Activated CD8-positive, alpha-beta memory T cell treated with anti-CD3 and anti-CD28 coated beads, Interleukin-2, amount 50 U/mL, for 1 hour (primary cell): ENCODE results near the gene KRT82.
"Not testable (repeated sequence)": the region's sequence is repeated elsewhere in the genome, so short reads cannot be mapped to it uniquely, and the experiment has no call there.

Experiments
- DNase-seq: peaks from one replicate; pipeline ENCODE4 v3.0.0-alpha.2; 2020; ENCODE audit errors: extremely low read depth

Gene KRT82

DNA sequence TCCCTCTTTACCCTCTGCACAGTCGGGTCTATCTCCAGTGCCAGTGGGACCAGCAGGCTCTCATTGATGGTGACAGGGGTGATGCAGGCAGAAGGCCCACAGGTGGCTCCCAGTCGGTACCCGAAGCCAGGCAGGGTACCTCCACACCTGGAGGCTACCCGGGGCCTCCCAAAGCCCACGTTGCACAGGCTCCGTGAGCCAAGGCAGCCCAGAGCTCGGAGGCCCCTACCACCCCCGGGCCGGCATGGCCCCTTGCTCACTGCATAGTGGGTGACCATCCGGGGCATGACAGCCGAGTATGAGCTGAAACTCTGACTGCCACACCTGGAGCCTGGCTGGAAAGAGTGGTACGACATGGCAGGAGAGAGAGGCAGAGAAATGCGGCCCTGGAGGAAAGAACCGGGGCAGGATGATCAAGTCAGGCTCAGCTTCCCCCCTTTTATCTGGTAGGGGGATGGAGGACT is at the start of gene KRT82:
KRT82 (minus strand) TSS at position 414 of the 464 bp plus-strand sequence; CDS start at position 356, 58 bp downstream.
- DNase-seq, result no peak

- DNase-seq, result no peak
These were observed 49.7 kb upstream of the KRT82 start for GRCh38 chr12:52455821-52456220.

DNA sequence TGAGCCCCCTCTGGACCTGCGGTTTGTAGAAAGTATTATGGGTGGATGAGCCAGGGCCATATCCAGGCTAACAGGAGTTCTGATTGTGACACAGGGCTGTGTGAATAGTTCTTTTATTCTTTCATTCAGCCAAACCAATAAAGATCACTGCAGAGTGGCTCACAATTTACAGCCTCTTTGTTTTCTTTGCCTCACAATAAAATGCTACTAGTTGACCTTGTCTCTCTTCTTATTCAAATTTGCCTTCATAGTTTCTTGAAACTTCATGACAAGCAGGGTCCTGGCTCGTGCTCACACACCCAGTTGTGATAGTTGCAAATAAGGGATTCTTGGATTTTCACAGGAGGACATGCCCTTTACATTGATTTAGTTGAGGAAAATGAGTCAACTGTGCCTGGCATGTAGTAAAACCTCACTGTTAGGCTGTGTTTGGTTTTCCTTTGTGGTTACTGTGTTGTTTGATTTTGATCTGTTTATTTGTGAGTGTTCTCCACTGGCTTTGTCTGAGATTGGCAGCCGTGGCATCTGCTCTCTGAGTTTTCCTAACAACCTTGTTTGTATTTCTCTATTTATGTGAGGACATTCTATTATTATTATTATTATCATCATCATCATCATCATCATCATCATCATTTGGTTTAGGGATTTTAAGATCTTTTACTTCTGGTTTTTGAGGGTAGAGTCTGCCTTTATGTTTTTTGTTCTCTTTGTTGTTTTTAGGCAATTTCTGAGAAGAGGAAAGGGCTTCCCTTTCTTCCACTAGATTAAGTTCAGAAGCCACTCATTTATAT is 48.5 kb upstream of the KRT82 start:
- no peak for DNase-seq

DNA sequence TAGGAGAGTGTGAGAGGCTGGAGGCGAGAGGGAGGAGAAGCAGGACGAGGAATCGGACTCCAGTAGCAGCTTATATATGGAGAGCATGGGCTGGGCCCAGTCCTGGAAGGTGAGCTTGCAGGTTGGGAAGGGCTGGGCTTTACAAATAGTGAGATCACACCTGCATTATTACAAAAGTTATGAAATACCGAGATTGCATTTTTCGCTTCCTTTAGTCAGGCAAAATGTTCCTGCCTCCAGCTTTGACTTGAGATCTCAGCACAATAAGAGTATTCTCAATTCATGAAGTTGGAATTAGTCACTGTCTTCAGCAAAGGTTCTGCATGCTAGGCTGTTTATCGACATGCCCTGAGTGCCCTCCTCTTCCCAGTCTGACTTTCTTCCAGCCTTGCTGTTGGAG is 46.0 kb upstream of the KRT82 start, which contains the start of gene KRT6B:
KRT6B (minus strand) TSS at position 46 of the 400 bp plus-strand sequence. CDS start 68 bp downstream, outside the sequence.
- no peak for DNase-seq

DNA sequence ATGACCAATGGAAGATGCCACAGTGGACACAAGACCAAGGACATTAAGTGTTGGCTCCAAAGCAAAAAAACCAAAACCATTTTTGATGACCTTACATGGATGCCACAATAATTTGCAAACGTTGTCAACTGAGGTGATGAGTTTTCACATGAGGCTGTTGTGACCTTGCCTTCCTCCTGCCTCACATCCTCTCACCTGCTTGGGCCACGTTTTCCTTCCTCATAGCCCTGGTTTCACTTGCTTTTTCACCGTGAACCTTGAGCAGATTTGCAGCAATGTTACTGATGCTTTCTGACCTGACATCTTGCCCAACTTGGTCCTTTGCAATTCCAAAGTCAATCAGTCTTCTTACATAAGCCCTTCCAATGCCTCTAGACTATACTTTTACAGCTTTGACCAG is 42.1 kb upstream of the KRT82 start:
- no peak for DNase-seq

GRCh38 chr12:52447196-52447595 is 41.1 kb upstream of the KRT82 start:
- not testable (repeated sequence) for DNase-seq

GRCh38 chr12:52446367-52447045 is 40.4 kb upstream of the KRT82 start:
- no peak for DNase-seq

- no peak for DNase-seq
These were observed 39.7 kb upstream of the KRT82 start for GRCh38 chr12:52445876-52446275.

GRCh38 chr12:52444647-52445595 is 38.8 kb upstream of the KRT82 start:
- DNase-seq, result no peak

- no peak for DNase-seq
These were observed 37.8 kb upstream of the KRT82 start for GRCh38 chr12:52443966-52444365.

GRCh38 chr12:52442600-52443061 is 36.5 kb upstream of the KRT82 start:
- no peak for DNase-seq

GRCh38 chr12:52441320-52441911 is 35.3 kb upstream of the KRT82 start:
- DNase-seq, result no peak

DNA sequence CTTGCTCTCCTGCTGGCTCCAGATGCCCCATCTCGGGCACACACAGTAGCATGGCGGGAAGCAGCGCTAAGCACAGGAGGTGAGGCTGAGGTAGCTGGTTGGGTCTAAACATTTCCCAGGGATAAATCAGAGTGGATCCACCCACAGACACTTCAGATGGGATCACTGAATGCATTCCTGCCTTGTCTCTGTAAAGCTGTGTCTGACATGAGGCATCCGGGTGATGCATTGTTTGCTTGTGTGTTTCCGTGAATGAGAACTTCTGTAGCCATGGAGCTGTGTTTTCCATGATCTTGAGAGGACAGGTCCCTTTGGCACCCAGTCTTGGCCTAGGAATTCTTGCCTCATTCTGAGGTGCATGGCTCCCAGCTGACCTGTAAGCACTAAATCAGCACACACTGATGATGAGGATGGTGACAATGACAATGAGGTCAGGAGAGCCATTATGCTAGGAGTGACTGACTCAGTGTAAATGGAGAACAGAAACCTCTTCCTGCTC is 34.7 kb upstream of the KRT82 start:
- DNase-seq, result no peak

DNA sequence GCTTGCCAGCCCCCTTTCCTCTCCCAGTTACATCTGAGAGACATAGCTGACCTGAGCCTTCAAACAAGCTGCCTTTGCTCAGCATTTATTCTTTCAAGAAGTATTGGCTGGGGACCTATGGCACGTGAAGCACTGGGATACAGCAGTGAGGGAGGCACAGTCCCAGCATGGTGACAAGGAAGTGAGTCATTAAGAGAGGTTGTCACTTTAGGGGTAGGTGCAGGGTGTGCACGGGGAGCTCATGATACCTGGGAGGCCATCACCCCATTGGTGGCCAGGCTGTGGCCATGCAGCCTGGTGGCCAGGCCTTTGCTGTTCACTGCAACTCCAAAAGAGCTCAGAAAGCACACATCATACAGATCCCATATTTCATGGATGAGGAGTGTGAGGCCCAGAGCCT is 33.7 kb upstream of the KRT82 start:
- no peak for DNase-seq

DNA sequence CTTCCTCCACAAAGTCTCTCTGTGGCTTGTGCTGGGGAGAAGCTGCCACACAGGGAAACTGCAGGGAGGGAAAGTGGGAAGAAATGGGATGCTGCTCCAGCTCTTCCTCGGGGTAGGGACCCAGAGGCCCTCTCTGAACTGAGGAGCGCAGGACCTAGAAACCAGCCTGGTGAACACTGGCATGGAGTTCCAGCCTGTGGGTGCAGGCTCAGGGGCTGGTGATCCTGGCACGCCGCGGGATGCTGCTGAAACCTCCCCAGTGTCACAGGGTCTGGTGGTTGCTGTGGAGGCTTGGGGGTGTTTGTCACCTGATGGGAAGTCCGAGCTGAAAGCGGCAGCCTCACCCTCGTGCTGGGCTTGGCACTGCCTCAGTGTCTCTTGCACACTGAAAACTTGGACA is 33.3 kb upstream of the KRT82 start:
- DNase-seq, result no peak

DNA sequence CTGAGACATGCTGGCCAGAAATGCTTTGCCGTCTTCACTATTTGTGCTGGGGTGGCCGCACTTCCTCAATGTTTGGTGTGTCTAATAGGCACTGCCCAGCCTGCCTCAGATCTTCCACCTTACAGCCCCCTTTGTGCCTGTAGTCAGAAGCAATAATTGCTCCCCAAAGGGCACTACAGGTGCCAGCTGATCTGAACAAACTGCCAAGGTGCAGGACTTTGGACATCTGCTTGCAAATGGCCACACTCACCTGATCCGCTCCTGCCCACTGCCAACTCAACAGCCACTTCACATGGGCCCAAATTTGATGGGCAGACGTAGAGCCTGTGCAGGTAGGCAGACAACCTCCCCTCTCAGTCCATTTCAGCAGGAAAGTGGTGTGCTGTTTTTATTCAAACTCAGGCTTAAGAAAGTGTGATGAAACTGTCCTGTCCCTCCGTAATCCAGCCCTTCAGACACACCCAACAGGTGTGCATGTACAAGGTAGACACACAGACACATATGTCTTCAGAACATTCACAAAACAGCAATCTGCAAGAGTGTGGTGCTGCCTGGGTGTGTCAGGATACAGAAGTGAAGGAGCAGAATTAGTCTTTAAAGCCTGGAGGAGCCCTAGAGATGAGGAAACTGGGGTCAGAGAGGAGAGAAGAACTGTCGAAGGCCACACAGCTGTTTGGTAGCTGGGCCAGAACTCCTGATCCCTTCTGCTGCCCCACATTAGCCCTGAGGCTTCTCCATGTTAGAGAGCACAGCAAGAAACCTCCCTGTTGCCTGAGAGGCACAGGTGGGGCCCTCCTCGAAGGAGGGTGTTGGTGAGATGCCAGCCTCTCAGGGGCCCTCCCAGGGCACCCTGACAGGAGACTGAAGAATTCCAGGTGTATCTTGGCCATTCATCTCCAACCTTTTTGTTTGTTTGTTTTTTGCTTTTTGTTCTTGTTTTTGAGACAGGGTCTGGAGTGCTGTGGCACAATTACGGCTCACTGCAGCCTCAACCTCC is 32.5 kb upstream of the KRT82 start:
- no peak for DNase-seq

- no peak for DNase-seq
These were observed 31.4 kb upstream of the KRT82 start for GRCh38 chr12:52437508-52437907.

DNA sequence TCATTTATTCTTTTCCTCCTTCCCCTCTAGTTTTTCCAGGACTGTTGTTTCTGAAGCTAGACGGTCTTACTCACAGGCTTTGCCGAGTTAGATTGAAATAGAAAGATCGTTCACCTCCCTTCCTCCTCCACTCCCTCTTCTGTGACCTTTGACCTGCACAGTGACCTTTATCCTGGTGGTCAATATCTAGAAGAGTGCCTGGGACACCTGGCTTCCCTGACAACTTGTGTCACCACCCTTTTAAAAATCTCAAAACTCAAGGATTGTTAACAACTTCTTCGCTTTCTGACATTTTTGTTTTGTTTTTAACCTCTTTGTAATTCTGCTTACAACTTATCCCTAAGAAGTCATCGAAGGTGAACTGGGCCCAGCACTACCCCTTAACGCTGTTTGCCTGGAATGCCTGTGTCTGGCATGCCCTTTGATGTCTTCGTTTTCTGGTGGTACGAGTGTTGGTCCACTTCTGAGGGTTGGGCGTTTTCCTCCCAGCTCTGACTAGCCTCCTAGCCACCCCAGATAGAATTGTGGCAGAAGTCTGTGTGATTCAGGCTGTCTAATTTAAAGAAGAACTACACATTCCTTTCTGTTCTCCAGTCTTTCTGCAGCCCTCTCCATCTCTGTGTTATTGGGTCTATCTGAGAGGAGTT is 30.8 kb upstream of the KRT82 start:
- no peak for DNase-seq
